Measurements from ENCODE around the gene LRBA.
"Not testable (repeated sequence)": the region's sequence is repeated elsewhere in the genome, so short reads cannot be mapped to it uniquely, and the experiment has no call there.

LRBA gene

DNA sequence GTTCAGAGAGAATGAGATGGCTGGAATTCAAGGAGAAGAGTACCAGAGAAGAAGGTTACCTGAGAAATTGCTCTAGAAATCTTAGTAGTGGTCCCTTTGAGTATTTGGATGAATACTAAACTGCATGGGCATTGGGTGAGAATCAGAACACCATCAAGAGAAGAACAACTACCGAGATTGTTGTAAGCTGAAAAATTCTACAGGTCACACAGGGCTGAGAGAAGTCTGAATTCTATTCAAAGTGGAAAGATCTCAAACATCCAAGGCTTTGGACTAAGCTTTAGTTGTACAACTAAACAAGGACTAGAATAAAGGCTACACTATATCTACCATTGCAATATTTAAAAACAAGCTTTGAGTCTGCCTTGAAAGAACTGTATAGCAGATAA is 40.8 kb downstream of the LRBA start:
- DNase-seq, result no peak

- DNase-seq, result no peak
Measured at GRCh38 chr4:150973626-150974251, 41.3 kb downstream of the LRBA start.

DNA sequence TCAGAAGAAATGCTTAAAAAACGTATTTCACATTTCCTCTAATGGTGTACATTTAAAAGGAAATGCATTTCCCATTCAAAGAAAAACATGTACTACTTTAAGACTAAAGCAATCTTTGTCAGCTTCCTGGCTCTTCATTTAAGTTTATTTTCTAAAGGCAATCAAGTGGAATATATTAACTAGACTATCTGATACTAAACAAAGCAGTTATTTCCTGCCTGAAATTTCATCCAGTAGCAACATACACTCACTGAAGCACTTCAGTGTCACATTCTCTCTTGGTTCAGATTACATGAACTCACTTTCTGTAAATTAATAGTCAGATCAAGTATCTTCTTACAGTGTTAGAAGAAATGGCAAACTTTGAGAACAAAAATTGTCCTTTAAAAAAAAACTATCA is 42.5 kb downstream of the LRBA start:
- no peak for DNase-seq

DNA sequence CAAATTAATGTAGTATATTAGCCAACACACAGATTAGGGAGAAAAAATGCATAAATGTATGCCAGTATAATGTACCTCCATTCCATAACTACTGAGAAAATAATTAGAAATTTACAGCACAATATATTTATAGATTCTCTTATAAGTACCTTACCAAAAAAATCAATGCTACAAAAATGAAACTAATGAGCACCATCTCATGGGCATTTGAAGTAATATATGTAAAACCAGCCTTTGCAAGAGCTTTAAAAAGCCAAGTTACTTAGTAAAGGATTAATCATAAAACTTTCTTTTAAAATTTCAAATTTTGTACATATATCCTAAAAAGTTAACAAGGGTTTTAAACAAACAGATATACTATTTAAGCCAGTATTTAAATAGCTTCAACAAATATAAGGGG is 43.2 kb downstream of the LRBA start:
- DNase-seq, result no peak

DNA sequence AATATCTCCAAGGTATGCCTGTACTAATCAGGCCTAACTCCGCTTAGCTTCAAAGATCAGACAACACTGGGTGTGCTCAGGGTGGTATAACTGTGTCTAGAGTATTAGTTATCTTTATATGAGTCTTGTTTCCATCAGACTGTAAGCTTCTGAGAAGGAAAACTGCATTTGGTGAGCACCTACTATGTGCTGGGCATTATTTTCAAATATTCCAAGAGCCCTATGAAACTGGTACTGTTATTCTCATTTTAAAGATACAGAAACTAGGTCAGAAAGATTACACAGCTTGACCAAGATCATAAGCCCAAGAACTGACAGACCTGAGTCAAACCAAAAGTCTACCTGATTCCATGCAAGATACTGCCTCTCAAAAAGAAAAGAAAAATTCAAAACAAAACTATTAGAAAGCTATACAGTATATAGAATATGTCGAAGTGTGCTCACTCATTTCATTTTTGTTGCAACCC is 44.4 kb downstream of the LRBA start:
- DNase-seq, result no peak

- no peak for DNase-seq
Measured at GRCh38 chr4:150964754-150965153, 50.3 kb downstream of the LRBA start.

DNA sequence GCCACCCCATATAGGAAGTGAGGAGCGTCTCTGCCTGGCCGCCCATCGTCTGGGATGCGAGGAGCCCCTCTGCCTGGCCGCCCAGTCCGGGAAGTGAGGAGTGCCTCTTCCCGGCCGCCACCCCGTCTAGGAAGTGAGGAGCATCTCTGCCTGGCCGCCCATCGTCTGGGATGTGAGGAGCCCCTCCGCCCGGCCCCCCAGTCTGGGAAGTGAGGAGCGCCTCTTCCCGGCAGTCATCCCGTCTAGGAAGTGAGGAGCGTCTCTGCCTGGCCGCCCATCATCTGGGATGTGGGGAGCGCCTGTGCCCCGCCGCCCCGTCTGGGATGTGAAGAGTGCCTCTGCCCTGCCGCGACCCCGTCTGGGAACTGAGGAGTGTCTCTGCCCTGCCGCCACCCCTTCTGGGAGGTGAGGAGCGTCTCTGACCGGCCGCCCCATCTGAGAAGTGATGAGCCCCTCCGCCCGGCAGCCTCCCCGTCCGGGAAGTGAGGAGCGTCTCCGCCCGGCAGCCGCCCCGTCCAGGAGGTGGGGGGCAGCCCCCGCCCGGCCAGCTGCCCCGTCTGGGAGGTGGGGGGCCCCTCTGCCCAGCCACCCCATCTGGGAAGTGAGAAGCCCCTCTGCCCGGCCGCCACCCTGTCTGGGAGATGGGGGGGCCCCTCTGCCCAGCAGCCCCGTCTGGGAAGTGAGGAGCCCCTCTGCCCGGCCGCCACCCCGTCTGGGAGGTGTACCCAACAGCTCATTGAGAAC is 51.3 kb downstream of the LRBA start:
- DNase-seq, result not testable (repeated sequence)

- DNase-seq, result no peak
Measured at GRCh38 chr4:150962245-150962644, 52.8 kb downstream of the LRBA start.

GRCh38 chr4:150961566-150961965 is 53.5 kb downstream of the LRBA start:
- no peak for DNase-seq

GRCh38 chr4:150960818-150961217 is 54.3 kb downstream of the LRBA start:
- DNase-seq, result no peak

DNA sequence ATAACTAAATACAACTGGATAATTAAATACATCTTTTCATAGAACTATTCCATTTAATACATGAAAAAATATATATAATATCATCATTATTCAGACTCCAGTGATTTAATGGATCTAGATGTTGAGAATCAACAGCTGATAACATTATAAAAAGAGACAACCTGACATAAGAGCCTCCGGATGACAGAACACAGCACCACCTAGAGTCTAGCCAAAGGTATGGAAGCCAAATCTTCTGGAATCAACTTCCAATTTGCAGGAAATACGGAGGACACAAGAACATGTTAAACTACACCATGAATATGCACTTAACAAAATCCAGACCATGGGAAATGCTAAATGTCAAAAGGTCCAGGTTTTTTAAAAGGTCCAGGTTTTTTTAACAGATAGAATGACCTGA is 55.0 kb downstream of the LRBA start:
- no peak for DNase-seq

DNA sequence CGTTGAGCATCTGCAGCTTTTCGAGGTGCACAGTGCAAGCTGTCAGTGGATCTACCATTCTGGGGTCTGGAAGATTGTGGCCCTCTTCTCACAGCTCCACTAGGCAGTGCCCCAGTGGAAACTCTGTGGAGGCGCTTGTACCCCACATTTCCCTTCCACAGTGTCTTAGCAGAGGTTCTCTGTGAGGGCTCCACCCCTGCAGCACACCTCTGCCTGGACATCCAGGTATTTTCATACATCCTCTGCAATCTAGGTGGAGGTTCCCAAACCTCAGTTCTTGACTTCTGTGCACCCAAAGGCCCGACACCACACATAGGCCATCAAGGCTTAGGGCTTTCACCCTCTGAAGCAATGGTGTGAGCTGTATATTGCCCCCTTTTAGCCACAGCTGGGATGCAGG is 57.1 kb downstream of the LRBA start:
- not testable (repeated sequence) for DNase-seq

DNA sequence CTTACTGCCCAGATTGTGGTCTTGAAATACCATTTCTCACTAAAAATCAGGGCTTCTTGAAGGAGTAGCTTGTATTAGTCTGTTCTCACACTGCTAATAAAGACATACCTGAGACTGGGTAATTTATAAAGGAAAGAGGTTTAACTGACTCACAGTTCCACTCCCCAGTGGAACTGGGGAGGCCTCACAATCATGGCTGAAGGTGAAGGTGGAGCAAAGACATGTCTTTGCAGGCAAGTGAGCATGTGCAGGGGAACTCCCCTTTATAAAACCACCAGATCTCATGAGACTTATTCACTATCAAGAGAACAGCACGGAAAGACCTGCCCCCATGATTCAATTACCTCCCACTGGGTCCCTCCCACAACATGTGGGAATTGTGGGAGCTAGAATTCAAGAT is 58.0 kb downstream of the LRBA start:
- DNase-seq, result not testable (repeated sequence)

DNA sequence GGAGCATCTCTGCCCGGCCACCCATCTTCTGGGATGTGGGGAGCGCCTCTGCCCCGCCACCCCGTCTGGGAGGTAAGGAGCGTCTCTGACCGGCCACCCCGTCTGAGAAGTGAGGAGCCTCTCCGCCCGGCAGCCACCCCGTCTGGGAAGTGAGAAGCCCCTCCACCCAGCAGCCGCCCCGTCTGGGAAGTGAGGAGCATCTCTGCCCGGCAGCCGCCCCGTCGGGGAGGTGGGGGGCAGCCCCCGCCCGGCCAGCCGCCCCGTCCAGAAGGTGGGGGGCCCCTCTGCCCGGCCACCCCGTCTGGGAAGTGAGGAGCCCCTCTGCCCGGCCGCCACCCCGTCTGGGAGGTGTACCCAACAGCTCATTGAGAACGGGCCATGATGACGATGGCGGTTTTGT is 61.2 kb downstream of the LRBA start:
- DNase-seq, result not testable (repeated sequence)

DNA sequence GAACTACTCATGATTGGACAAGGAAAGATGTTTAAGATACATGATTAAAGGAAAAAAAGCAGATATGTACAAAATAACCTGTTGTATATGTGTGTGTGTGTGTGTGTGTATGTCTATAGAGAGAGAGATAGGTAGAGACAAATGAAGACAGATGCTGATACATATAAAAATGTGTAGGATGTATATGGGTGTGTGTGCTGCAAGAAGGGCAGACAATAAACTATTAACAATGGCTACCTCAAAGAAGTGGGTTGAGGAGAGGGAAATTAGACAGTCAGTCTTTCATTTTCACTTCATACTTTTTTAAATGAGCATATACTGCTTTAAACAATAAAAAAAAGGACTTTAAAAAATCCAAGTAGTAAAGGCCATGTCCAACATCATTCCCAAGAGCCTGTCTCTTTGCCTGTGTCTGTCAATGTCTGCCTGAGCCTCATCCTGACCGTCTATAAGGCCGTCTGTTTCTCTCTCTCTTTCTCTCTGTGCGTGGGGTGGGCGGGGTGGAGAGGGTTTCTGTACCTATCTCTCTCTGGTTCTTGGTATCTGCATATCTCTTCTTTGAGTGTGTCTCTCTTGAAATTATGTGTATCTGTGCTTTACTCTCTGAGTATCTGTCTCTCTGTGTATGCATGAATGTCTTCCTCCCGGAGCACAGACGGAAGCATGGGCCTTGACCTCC is 62.8 kb downstream of the LRBA start:
- no peak for DNase-seq

DNA sequence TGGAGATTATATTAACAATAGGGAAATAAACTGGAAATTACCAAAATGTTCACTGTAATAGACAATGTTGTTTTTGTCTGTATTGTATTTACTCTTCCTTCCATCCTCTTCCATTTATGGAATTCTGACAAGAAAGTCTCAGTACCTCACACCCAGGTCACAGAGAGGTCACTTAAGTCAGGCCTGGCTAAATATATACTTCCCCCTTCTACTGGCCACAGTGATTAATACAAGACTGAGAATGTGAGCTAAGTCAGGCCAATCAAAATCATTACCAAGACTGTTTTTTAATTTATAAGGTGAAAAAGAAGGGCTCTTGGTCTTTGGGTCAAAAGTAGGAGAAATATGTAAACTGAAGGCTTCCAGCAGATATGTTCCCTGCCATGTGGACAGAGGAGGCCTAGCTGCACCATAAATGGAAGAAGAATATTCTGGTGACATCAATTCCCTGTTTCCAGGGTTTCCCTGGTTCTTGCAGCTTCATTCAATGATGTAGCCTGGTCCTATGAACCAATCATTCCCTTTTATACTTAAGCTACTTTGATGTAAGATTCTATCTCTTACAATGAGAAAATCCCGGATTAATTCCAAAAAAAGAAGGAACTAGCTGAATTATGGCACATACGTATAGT is 64.3 kb downstream of the LRBA start:
- no peak for DNase-seq

DNA sequence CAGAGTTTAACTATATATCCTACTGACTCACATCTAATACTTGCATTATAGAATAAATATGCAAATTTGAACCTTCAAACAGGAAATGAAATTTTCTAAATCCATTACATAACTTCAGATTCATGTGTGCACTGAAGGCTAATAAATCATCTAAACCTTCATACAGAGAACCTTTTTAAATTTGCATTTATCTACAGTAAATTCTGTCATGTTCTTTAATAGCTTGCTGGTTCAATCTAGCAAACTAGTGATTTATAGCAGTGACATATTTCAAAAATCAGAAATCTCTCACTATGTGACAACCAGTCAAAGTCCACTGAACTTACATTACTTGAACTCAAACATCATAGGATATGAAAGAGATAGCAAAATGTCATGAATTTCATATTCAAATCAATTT is 65.1 kb downstream of the LRBA start:
- no peak for DNase-seq

GRCh38 chr4:150949342-150949741 is 65.7 kb downstream of the LRBA start:
- DNase-seq, result no peak

GRCh38 chr4:150948710-150949109 is 66.4 kb downstream of the LRBA start:
- no peak for DNase-seq

DNA sequence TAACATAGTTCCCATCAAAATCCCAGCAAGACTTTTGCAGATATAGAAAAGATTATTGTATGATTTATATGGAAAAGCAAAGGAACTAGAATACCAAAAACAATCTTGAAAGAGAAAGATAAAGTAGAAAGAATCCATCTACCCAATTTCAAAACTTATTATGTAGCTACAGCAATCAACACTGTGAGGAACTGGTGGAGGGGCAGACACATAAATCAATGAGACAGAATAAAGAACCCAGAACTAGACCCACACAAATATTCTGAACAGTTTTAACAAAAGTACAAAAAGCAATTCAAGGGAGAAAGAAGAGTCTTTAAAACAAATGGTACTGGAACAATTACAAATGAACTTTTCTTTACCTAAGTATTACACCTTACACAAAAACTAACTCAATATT is 67.0 kb downstream of the LRBA start:
- DNase-seq, result no peak

DNA sequence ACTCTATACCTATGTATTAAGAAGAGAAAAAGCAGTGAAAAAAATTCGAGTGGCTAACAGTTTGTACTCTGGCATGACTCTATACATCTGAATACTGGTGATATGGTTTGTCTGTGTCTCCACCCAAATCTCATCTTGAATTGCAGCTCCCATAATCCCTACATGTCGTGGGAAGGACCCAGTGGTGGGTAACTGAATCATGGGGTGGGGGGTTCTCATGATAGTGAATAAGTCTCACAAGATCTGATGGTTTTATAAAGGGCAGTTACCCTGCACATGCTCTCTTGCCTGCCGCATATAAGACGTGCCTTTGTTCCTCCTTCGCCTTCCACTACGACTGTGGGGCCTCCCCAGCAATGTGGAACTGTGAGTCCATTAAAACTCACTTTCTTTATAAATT is 70.4 kb downstream of the LRBA start:
- DNase-seq, result no peak

GRCh38 chr4:150943818-150944217 is 71.3 kb downstream of the LRBA start:
- no peak for DNase-seq

- DNase-seq, result no peak
Measured at GRCh38 chr4:150943126-150943525, 72.0 kb downstream of the LRBA start.

- DNase-seq, result no peak
Measured at GRCh38 chr4:150942539-150942938, 72.5 kb downstream of the LRBA start.

All from amniotic stem cell (primary cell).